HCT116 (cell line): ENCODE data around the gene WDR64.

ENCODE experiments used
- CTCF ChIP-seq, 3 experiments: fragments of 200-600 bp in 1 of 3; sonication (generic) in 1 of 3; IDR thresholded peaks in 2 of 3; conservative IDR thresholded peaks in 1 of 3; 2 replicates each; pipeline ENCODE4 v1.5.1; 2012 to 2017; ENCODE audit warnings: low read depth in 2 of 3, low read length in 2 of 3, antibody characterized with exemption in 1 of 3, borderline replicate concordance in 1 of 3, control low read depth in 1 of 3, mild to moderate bottlenecking in 1 of 3, mixed read lengths in 1 of 3, mixed run types in 1 of 3, moderate library complexity in 1 of 3; ENCODE audit not compliant: insufficient read depth in 1 of 3
- POLR2A ChIP-seq: IDR thresholded peaks from 2 replicates; pipeline ENCODE4 v1.7.0; 2011; ENCODE audit warnings: borderline replicate concordance; ENCODE audit not compliant: insufficient read depth, insufficient read length; ENCODE audit errors: extremely low read depth
- POLR2AphosphoS5 ChIP-seq: IDR thresholded peaks from 2 replicates; pipeline ENCODE4 v1.6.1; 2011; ENCODE audit warnings: mild to moderate bottlenecking, low read depth, low read length, moderate library complexity
- TF ChIP-seq, protein P1 (sequence below): IDR thresholded peaks from 2 replicates; pipeline ENCODE4 v1.6.1; 2012

DNA sequence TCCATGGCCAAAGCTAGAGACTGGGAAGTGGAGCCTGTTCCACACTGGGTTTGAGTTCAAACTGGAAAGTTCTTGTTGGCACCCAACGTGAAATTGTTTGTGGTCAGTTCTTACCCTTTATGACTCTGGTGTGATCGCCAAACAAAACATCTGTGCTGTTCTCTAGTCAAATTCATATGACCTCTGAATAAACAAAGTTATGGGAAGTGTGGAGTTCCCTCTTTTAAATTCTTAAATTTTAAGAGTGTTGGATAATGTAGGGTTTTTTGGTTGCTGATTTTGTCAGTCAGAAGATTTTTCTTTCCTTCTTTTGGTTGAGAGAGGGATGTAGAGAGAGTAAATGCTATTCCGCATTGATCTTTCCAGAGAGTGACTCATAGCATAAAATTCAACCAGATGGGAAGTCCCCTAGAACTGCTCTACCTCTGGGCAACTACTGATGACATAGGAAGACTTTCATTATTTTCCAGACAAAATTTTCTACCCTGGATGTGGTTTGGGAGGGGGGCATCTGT is 48.3 kb upstream of the WDR64 start:
- TF ChIP-seq CTCF (IDR thresholded peaks at IDR 0.05 in 2 of 3, conservative IDR thresholded peaks at IDR 0.05 in 1 of 3; ENCODE audit: borderline replicate concordance in 1 of 3, insufficient read depth in 1 of 3, low read depth in 2 of 3, low read length in 2 of 3) (no peak), POLR2A (no peak), POLR2AphosphoS5 (no peak)
- TF ChIP-seq, protein P1, sequence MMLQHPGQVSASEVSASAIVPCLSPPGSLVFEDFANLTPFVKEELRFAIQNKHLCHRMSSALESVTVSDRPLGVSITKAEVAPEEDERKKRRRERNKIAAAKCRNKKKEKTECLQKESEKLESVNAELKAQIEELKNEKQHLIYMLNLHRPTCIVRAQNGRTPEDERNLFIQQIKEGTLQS, result no peak
